Fibroblast of villous mesenchyme (primary cell): ENCODE measurements around the gene SHISAL2A. TPM values are rescaled to one million over a fixed set of nuclear protein-coding genes. Genes with fewer than 3 reads are reported as not detected.

ENCODE experiments used
- DNase-seq: peaks from one replicate; pipeline ENCODE4 v3.0.0-alpha.2; 2010; ENCODE audit warnings: low read depth
- H3K4me3 ChIP-seq: 2 replicates; pipeline ENCODE4 v1.5.1; 2011; ENCODE audit warnings: low read depth, mild to moderate bottlenecking, low read length
- total RNA-seq: library from RNA; depleted of rRNA; stranded (reverse); fragments of >200 nt; gene quantifications from 2 replicates; pipeline ENCODE4 v1.2.3, GENCODE V29; 2012
- TF ChIP-seq, protein P1 (sequence below): IDR thresholded peaks from 2 replicates; pipeline ENCODE4 v1.5.1; 2012; ENCODE audit warnings: low read depth, mild to moderate bottlenecking, low read length; ENCODE audit not compliant: insufficient read depth

The SHISAL2A gene
- not detected in 2 replicates for total RNA-seq

DNA sequence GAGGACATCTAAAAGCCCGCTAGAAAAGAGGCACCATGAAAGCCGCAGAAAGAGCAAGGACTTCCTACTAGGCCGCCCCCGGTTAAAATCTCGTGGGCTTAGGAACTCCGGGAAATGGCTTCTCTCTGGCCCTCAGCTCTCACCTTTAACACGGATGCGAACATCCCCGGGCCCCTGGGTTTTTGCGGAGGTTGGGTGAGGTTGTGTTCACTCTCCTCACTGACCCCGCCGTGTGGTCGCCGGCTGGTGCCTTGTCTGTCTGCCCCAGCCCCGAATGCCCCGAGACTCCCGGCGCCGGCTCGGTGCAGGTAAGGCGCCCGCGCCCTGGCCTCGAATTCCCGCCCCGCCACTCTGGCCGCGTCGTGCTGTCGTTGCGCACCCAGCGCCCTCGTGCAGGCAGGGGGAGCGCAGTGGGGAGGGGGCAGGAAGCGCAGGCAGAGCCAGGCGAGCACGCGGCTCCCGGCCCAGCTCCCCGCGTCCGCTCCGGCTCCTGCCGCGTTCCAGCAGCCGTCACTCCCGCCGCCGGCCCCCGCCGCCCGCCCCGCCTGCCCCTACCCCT lies at the start of gene SHISAL2A:
TSS of gene SHISAL2A (plus strand) at position 437 of the 559 bp plus-strand sequence. CDS start 326 bp downstream, outside the sequence.
- TF ChIP-seq, protein P1, sequence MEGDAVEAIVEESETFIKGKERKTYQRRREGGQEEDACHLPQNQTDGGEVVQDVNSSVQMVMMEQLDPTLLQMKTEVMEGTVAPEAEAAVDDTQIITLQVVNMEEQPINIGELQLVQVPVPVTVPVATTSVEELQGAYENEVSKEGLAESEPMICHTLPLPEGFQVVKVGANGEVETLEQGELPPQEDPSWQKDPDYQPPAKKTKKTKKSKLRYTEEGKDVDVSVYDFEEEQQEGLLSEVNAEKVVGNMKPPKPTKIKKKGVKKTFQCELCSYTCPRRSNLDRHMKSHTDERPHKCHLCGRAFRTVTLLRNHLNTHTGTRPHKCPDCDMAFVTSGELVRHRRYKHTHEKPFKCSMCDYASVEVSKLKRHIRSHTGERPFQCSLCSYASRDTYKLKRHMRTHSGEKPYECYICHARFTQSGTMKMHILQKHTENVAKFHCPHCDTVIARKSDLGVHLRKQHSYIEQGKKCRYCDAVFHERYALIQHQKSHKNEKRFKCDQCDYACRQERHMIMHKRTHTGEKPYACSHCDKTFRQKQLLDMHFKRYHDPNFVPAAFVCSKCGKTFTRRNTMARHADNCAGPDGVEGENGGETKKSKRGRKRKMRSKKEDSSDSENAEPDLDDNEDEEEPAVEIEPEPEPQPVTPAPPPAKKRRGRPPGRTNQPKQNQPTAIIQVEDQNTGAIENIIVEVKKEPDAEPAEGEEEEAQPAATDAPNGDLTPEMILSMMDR = no peak
- no peak for DNase-seq
- peak within 1 kb of the TSS; percentile 33 for H3K4me3 ChIP-seq

DNA sequence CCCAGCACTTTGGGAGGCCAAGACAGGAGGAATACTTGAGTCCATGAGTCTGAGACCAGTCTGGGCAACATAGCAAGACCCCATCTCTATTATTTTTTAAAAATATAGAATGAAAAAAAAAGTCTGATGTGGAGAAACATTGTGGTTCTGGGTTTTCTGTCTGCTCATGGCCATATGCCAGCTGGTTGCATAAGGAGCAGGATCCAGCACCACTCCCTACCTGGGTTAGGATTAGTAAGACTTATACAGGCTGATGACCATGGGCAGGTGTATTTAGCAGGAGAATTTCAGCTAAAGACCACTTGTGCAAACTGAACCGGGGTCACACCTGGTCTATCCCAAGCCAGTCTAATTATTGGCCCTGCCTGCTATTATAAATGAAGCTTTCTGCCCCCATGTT lies 47.5 kb upstream of the SHISAL2A start:
- H3K4me3 ChIP-seq = no peak overlapping the region
- TF ChIP-seq, protein P1 = no peak
- DNase-seq = no peak

DNA sequence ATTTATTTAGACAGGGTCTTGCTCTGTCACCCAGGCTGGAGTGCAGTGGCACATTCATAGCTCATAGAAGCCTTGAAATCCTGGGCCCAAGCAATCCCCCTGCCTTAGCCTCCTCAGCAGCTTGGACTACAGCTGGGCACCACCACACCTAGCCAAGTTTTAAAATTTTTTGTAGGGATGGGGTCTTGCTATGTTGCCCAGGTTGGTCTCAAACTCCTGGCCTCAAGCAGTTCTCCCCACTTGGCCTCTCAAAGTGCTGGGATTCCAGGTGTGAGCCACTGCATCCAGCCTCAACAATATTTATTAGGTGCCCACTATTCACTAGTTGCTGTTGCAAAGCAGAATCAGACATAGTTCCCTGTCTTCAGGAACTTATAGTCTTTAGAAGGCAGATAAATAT lies 44.9 kb upstream of the SHISAL2A start:
- no peak overlapping the region for H3K4me3 ChIP-seq
- TF ChIP-seq, protein P1 = no peak
- no peak for DNase-seq

DNA sequence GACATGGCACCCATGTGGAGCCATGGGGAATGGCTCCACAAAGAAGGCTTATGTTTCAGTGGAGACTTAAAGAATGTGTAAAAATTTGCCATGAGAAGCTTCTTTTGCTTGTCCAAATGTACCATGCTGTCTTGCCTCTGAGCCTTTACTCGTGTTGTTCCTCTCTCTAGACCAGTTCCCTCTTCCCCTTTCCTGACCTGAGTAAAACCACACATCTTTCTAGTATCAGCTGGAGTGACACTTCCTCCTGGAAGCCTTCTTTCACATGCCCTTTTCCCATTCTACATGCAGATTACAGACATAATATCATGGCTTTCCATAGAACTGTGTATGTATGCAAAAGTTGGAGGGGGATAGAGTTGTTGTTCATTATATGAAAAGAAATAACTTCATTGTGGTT lies 44.4 kb upstream of the SHISAL2A start:
- H3K4me3 ChIP-seq = no peak overlapping the region
- no peak for DNase-seq
- TF ChIP-seq, protein P1 = no peak

DNA sequence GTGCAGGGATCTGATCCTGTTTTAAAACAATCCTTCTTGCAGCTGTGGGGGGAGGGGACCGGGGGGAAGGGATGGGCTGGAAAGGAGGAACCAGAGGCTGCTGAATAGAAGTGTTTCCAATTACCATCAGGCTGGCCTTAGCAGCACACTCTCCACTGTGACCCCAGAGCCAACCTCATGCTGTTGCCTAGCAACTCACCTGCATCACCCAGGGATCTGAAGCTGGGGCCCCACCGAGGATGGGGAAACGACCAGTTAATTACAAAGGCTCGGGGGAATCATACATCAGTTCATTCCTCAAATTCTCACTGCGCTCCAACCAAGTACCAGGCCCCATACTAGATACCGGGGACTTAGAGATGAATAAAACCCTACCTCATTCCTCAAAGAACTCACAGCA lies 42.7 kb upstream of the SHISAL2A start:
- TF ChIP-seq, protein P1 = no peak
- H3K4me3 ChIP-seq = no peak overlapping the region
- no peak for DNase-seq

DNA sequence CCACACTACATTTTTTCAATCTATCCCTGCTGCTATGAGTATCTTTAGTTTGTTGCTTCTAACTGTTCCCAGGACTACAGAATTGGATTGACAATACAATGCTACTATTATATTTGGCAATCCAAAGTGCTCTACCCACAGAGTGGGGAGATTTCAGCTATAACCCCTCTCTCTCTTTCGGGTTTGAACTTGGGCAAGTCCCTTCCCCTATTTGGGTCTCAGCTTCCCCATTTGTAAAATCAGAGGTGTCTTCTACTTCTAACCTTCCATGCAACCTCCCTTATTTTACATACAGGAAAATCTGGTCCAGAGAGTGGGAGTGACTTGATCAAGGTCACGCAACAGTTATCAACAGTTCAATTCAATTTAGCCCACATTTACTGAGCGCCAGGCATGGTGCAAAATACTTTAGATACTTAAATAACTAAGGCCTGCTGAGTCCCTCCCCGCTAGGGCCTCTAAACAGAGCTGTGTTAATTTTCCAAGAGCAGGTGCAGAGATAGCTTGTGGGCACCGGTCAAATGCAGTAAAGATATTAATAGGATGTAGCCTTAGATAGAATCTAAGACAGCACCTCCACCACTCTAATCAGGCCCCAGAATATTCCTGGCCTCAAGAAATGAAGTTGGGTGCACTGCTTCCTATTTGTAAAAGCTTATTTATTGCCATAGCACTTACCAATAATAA lies 40.2 kb upstream of the SHISAL2A start:
- TF ChIP-seq, protein P1 = no peak
- DNase-seq = no peak
- H3K4me3 ChIP-seq = no peak overlapping the region
